RWPE1 (cell line): ENCODE data around the gene ZNF607.
A peak's percentile ranks its signal among the peaks of the same experiment; 100 is the strongest.
"Not testable (repeated sequence)": the region's sequence is repeated elsewhere in the genome, so short reads cannot be mapped to it uniquely, and the experiment has no call there.

Experiments
- CTCF ChIA-PET: fragments of 350-600 bp; sonication (Branson Sonifier 250); formaldehyde crosslinking; extraction: SDS; loops from one replicate; lab custom pipeline; 2021; lab: Yijun Ruan, JAX
- POLR2A ChIA-PET: fragments of 400-600 bp; formaldehyde crosslinking; extraction: SDS; loops from one replicate; lab custom pipeline; 2020; ENCODE audit warnings: antibody characterized with exemption; ENCODE audit not compliant: low non-redundant PET; lab: Yijun Ruan, JAX
- DNase-seq: peaks from one replicate; pipeline ENCODE4 v3.0.0; 2012; ENCODE audit warnings: low spot score
- H3K27ac ChIP-seq: fragments of 450-650 bp; 2 replicates; pipeline ENCODE4 v1.5.1; 2017
- CTCF ChIP-seq: fragments of 450-650 bp; conservative IDR thresholded peaks from 2 replicates; pipeline ENCODE4 v1.5.1; 2017; ENCODE audit warnings: low read depth, mild to moderate bottlenecking

Gene ZNF607

GRCh38 chr19:37691881-37692504 lies 27.6 kb downstream of the ZNF607 start:
- POLR2A ChIA-PET, result no interaction called here
- TF ChIP-seq CTCF, result no peak
- H3K27ac ChIP-seq, result no peak overlapping the region
- CTCF ChIA-PET, result no interaction called here
- DNase-seq, result peak; percentile 10

DNA sequence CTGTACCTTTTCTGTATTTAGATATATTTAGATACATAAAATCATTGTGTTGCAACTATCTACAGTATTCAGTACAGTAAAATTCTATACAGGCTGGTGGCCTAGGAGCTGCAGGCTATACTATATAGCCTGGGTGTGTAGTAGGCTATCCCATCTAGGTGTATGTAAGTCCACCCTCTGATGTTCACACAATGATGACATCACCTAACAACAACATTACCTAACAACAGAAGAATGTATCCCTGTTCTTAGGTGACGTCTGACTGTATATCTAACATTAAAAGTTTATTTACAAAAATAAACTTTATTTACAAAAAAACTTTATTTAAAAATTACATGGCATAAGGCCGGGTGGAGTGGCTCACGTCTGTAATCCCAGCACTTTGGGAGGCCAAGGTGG lies 36.0 kb downstream of the ZNF607 start:
- TF ChIP-seq CTCF, result no peak
- POLR2A ChIA-PET, result no interaction called here
- H3K27ac ChIP-seq, result no peak overlapping the region
- no peak for DNase-seq
- CTCF ChIA-PET, result no interaction called here

- ChIA-PET CTCF (no interaction called here), POLR2A (no interaction called here)
- DNase-seq, result no peak
- TF ChIP-seq CTCF, result no peak
- H3K27ac ChIP-seq, result no peak overlapping the region
Measured at GRCh38 chr19:37669450-37669914, 50.1 kb downstream of the ZNF607 start.

DNA sequence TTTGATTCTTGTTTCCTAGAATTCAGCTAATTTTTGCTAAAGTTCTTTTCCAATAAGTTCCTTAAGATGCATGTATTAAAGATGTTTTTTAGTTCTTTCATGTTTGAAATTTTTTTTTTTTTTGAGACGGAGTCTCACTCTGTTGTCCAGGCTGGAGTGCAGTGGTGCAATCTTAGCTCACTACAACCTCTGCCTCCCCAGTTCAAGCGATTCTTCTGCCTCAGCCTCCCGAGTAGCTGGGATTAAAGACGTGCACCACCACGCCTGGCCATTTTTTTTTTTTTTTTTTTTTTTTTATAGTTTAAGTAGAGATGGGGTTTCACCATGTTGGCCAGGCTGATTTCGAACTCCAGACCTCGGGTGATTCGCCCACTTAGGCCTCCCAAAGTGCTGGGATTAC lies 62.4 kb downstream of the ZNF607 start:
- H3K27ac ChIP-seq, POLR2A ChIA-PET, DNase-seq: not testable (repeated sequence)
- CTCF ChIA-PET, result interaction anchor here (0.6 kb wide), 1 partner anchor 242 kb away, joined by 6 read pairs; no protein-coding TSS in a partner anchor

DNA sequence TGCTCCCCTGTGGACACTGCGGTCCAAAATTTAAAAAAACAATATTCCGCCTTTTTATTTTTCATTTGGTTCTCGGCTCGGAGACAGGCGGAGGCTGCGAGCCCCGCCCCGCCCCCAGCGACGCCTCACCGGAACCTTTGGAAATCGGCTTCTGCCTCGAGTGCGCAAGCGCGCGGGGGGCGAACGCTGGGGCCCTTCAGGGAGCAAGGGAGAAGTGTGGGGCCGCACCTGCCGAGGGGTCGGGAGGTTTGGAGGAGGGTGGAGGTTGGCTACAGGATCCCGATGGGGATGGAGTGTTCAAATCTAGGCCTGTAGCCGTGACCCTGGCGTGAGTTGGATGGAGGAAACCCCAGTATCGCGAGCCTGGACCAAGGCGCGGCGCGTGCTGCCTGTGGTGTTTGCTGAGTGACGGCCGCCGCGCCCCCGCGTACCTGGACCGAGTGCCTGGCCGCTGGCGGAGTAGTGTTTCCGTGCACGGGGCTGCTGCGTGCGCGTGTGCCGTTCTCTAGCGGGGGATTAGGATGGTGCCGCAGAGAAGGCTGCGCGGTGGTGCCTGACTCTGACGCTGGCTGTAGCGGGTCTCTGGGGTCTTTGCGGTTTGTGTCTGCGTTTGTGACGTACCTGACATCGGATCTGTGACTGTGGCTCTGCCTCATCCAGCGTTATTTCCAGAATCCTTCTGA lies 63.7 kb downstream of the ZNF607 start:
- peak; percentile 73 for DNase-seq
- ChIA-PET CTCF (no interaction called here), POLR2A (no interaction called here)
- no peak for TF ChIP-seq CTCF
- peak overlapping the region; percentile 95 for H3K27ac ChIP-seq

DNA sequence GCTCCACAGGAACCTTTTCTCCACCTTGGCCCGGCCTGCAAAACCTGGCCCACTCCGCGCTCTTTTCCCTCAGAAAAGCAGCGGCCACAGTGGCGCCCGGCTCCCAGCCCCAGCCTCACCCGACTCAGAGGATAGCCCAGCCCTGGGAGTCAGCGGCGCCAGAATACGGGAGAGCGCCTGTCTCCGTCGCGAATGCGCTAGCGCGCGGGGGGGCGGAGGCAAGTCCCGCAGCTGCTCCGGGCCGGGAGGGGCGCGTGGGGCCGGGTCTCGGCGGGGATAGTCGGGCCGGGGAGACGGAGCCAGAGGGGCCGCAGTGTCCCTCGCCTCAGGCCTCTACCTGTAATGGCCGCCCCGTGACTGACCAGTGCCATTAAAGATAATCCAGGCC lies 64.3 kb downstream of the ZNF607 start, which contains the start of gene ZFP30:
TSS of gene ZFP30 (minus strand) at position 165 of the 388 bp plus-strand sequence. CDS start 7,643 bp downstream, outside the sequence.
- peak; percentile 80 for DNase-seq
- no peak for TF ChIP-seq CTCF
- ChIA-PET POLR2A (interaction anchor here (0.5 kb wide), 1 partner anchor 210 kb away, joined by 3 read pairs; no protein-coding TSS in a partner anchor), CTCF (no interaction called here)
- peak within 1 kb of the TSS; percentile 95 for H3K27ac ChIP-seq
